Measurements from ENCODE around the gene SH2D5.

SH2D5 gene

DNA sequence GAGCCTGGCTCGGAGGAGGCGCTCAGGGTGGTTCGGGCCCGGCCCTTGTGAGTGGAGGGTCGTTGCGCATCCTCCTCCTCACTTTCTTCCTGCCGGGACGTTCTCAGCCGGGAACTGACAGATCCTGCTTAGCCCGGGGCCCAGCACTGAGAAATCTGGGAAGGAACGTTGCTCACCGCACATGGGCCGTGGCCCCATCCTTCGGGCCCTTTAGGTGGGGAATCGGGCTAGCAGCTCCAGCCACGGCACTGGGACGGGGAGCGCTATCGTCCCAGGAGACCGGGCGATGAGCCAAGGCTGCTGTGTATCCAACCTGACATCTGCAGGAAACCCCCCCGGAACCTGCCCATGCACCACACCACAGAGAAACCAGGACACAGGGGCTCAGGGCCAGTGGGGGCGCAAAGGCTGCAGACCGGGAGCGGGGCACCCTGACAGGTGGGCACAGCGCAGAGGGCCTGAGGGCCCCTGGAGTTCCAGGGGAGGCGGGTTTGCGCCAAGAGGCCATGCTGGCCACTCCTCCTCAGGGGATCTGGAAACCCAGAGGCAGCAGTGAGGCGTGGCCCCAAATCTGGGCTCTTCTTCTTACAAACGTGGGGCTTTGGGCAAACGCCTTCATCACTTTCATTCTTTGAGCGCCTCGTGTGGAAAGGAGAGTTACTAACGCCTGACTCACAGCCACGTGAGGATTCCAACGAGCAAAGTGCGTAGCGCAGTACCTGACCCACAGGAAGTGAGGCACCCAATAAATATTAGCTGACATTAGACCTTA lies at the start of gene SH2D5:
SH2D5 (minus strand) TSS at position 116 of the 772 bp plus-strand sequence. CDS start 4,659 bp downstream, outside the sequence.
- peak within 1 kb of the TSS; percentile 68 for H3K27ac ChIP-seq
- TF ChIP-seq, protein P1, sequence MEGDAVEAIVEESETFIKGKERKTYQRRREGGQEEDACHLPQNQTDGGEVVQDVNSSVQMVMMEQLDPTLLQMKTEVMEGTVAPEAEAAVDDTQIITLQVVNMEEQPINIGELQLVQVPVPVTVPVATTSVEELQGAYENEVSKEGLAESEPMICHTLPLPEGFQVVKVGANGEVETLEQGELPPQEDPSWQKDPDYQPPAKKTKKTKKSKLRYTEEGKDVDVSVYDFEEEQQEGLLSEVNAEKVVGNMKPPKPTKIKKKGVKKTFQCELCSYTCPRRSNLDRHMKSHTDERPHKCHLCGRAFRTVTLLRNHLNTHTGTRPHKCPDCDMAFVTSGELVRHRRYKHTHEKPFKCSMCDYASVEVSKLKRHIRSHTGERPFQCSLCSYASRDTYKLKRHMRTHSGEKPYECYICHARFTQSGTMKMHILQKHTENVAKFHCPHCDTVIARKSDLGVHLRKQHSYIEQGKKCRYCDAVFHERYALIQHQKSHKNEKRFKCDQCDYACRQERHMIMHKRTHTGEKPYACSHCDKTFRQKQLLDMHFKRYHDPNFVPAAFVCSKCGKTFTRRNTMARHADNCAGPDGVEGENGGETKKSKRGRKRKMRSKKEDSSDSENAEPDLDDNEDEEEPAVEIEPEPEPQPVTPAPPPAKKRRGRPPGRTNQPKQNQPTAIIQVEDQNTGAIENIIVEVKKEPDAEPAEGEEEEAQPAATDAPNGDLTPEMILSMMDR (conservative IDR thresholded peaks at IDR 0.05), result peak; percentile 58

DNA sequence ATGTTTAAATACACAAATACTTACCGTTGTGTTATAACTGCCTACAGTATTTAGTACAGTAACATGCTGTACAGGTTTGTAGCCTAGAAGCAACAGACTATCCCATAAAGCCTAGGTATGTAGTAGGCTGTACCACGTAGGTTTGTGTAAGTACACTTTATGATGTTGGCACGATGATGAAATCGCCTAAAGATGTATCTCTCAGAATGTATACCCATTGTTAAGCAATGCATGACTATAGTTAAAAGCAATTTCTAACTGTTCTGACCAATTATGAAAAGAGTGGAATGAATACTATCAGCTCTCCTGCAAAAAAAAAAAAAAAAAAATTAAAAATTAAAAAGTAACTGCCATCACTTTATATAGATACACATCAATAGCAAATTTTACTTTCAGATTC lies 43.2 kb upstream of the SH2D5 start:
- no peak overlapping the region for H3K27ac ChIP-seq
- TF ChIP-seq, protein P1 (conservative IDR thresholded peaks at IDR 0.05), result no peak

DNA sequence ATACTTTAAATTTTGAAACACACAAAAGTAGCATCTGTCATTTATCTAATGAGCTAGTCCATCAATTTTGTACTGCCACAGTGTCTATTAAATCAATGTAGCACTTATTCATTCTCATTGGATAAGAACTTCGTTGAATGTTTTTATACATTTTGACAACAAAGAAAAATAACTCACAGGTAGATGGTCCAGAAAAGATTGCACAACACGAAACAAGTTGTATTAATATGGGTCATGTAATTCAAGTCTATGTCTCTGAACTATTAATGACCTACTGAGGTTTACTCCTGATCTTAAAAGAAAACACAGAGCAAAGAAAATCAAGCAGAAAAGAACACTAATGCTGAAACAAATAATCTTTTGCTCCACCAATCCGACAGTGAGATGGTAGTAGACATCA lies 39.3 kb upstream of the SH2D5 start:
- no peak overlapping the region for H3K27ac ChIP-seq

DNA sequence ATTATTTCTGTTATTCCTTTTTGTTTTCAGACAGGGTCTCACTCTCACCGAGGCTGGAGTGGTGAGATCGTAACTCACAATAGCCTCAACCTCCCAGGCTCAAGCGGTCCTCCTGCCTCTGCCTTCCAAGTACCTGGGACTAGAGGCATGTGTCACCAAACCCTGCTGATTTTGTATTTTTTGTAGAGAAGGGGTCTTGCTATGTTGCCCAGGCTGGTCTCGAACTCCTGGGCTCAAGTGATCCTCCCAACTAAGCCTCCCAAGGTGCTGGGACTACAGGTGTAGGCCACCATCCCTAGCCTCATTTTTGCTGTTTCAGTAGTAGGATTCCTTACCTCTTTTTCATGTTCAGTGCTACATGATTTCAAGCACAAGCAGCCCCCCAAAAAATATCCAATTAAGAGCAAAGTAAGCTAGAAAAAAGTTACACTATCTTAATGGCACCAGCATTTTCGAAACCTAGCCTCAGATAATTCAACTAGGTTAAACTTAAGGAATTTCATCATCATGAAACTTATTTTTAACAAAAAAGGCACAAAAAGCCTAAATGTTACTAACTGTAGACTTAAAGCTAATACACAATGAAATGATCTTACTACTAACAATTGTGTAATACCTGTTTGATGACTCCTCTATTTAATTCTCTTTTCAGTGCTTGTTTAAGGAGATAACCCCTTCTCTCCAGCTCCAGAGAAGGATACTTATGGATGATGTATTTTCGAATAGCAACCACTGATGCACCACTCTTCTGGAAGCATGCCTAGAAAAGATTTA lies 38.0 kb upstream of the SH2D5 start:
- no peak overlapping the region for H3K27ac ChIP-seq
- TF ChIP-seq, protein P1 (conservative IDR thresholded peaks at IDR 0.05), result no peak

More for the DNA sequence above, 39.3 kb upstream of the SH2D5 start:
- TF ChIP-seq, protein P1 (conservative IDR thresholded peaks at IDR 0.05), result no peak

DNA sequence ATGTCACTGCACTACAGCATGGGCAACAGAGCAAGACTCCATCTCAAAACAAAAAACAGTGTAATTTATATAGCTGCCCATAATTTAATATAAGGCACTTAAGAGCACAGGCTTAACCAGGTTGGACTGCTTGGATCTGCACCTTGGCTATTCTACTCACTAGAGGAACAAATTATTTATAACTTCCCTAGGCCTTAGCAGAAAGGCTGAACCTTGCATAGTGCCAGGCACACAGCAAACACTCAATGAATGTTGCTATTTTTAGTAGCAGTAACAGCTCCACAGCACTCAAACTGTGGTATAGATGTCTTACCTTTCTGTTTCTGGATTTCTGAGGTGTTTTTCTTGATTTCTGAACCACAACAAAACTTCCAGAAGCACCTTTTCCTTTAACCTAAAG lies 34.8 kb upstream of the SH2D5 start:
- TF ChIP-seq, protein P1 (conservative IDR thresholded peaks at IDR 0.05), result no peak
- no peak overlapping the region for H3K27ac ChIP-seq

DNA sequence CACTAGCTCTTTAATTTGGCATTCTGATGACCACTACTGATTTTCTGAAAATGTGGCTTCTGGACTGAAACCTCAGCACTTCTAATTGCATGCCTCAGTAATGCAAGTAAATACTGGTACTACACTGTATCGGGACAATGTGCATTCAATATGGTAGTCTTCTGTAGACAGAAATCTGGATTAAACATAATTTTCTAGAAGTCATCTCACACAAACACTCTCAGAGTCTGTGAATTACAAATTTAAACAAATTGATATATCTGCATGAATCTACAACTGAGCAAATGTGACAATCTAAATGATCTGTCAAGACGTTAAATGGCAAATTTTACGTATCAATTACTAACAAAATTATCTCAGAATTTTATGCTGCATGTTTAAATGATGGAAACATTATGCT lies 30.9 kb upstream of the SH2D5 start:
- no peak overlapping the region for H3K27ac ChIP-seq
- TF ChIP-seq, protein P1 (conservative IDR thresholded peaks at IDR 0.05), result no peak

DNA sequence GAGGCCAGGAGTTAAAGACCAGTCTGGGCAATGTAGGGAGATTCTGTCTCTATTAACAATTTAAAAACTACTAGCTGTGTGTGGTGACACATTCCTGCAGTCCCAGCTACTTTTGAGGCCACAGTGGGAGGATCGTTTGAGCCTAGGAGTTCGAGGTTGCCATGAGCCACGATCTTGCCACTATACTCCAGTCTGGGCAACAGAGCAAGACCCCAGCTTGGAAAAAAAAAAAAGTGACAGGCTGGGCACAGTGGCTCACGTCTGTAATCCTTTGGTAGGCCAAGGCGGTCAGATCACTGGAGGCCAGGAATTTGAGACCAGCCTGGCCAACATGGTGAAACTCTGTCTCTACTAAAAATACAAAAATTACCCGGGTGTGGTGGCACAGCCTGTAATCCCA lies 27.8 kb upstream of the SH2D5 start:
- TF ChIP-seq, protein P1 (conservative IDR thresholded peaks at IDR 0.05), result no peak
- no peak overlapping the region for H3K27ac ChIP-seq
